A549 treated with dexamethasone at 1 μM for 4 hours (cell line): ENCODE data around the gene GALNT16. TPM values are rescaled to one million over a fixed set of nuclear protein-coding genes. Genes with fewer than 3 reads are reported as not detected.

ENCODE experiments used
- total RNA-seq: library from RNA; stranded (reverse); fragments of 200-300 nt; extraction: Qiagen RNA extraction; gene quantifications from 5 replicates; pipeline ENCODE4 v1.2.3, GENCODE V29; 2022

The GALNT16 gene
- total RNA-seq: 2.4 to 3.3 TPM (median 3.1 TPM) in 5 replicates

DNA sequence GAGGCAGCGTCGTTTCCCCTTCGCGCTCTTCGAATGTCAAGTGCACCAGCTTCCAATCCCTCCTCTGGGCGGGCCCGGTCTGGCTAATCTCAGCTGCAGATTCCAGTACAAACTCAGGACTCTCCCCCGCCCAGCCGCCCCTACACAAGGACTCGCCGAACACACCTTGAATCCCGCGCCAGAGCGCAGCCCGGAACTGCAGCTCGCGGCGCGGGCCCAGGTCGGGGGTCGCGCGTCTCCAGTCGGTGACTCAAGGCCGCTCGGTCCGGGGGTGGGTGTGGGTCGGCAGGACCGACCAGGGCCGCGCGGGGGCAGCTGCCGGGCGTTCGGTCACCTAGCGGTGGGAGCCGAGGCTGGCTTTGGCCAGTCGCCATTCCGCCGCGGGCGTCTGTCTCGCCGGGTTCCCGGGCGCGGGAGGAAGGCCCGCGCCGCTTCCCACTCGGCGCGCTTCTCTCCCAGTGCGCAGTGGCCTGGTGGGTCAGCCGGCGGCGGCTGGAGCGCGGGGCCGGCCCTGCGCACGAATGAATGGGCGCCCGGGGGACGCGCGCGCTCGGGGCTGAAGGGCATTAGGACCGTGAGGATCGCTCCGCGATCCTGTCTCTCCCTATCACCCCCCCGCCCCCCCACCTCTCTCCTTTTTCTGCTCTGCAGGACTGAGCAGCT is at the start of gene GALNT16:
GALNT16 (plus strand) TSS at position 632 of the 663 bp plus-strand sequence. CDS start 133 bp downstream, outside the sequence.

DNA sequence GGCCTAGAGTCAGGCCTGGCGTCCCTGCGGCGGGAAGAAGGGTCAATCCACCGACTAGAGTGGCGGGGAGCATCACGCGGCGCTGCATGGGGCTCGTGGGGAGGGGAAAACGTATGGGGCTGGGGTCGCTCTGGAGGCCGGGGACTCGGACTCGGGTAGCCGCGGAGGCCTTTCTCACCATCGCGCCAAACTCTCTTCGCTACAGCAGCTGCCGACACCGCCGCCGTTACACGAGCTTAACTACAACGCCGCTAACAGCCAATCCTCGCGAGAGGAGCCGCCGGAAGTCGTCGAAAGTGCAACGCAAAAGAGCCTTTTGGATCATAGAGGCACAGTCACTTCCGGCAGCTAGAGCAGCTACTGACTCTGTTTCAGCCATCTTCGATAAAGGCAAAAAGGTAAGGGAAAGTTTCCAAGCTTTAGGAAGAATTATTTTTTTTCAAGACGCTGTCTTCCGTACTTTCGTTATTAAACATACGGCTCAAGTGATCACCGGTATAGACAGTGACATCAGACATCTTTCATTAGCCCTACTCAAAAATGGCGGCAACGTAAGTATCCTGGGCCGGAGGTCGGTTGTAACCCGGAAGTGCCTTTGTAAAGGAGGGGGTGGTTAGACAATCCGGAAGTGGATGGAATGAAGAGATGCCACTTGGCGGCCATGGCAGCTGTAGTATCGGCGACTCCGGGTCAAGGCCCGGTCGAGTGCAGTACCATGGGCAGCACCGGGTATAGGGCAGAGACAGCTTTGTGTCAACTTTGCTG is 138.3 kb downstream of the GALNT16 start, which contains the start of the genes ERH and SLC39A9:
ERH (minus strand) TSS at position 247 of the 765 bp plus-strand sequence; CDS start at position 181, 66 bp downstream.
SLC39A9 (plus strand) TSS at position 640 of the 765 bp plus-strand sequence. CDS start 678 bp downstream, outside the sequence.

Other genes with a start within 250 kb of the GALNT16 start
- 14.3 to 21.2 TPM (median 18.6 TPM) in 5 replicates for gene DCAF5, start 107.0 kb upstream of the GALNT16 start, total RNA-seq
- gene EXD2, start 68.7 kb upstream of the GALNT16 start, total RNA-seq: 12.1 to 14.5 TPM (median 13.6 TPM) in 5 replicates
- gene ERH, start 138.1 kb downstream of the GALNT16 start, total RNA-seq: 262 to 397 TPM (median 296 TPM) in 5 replicates
- 38.1 to 50.7 TPM (median 46.7 TPM) in 5 replicates for gene SLC39A9, start 138.5 kb downstream of the GALNT16 start, total RNA-seq
- 0.01 to 0.03 TPM (median 0.02 TPM) in 4 of 5 replicates, not detected in the other for gene PLEKHD1, start 224.6 kb downstream of the GALNT16 start, total RNA-seq